ENCODE data around the gene OSER1. TPM values are rescaled to one million over a fixed set of nuclear protein-coding genes. Genes with fewer than 3 reads are reported as not detected.
A peak's percentile ranks its signal among the peaks of the same experiment; 100 is the strongest.
"Not testable (repeated sequence)": the region's sequence is repeated elsewhere in the genome, so short reads cannot be mapped to it uniquely, and the experiment has no call there.

OSER1 gene
- 39.2 and 39.8 TPM in 2 replicates for total RNA-seq (2014; rRNA removed; shearing (Covaris generic))

GRCh38 chr20:44210406-44211176 lies at the start of gene OSER1:
Gene OSER1, minus strand, starts transcription at chr20:44210771. Its CDS starts 3,814 bp downstream, at chr20:44206957.
- in situ Hi-C loops (cut with HindIII; ENCODE audit: low sequenced_read_pairs), result no loop called here
- DNase-seq (ENCODE audit: low spot score), result peak; percentile 99

DNA sequence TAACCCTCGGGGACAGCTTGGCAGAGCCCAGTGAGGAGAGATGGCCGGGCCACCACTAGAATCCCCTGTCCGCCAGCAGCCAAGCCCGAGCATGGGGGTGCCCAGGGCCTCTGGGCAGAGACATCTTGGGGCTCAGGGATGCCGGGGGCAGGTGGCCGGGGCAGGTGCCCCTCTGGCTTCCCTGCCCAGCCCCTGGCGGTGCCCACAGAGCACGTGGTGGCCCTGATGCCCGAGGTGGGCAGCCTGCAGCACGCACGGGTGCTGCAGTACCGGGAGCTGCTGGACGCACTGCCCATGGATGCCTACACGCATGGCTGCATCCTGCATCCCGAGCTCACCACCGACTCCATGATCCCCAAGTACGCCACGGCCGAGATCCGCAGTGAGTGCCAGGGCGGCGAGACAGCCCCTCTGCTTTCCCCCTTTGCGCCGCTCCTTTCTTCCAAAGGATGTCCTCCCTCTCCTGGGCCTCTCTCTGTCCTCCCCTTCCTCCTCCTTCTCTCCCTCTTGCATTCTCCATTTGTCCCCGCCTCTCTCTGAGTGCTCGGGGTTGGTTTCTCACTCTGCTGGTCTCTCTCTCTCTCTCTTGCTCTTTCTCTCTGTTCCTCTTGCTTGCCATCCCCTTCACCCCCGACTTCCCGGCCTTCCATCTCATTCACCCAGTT lies 47.8 kb upstream of the OSER1 start:
- no peak for DNase-seq (ENCODE audit: low spot score)
- in situ Hi-C loops (cut with HindIII; ENCODE audit: low sequenced_read_pairs), result no loop called here

DNA sequence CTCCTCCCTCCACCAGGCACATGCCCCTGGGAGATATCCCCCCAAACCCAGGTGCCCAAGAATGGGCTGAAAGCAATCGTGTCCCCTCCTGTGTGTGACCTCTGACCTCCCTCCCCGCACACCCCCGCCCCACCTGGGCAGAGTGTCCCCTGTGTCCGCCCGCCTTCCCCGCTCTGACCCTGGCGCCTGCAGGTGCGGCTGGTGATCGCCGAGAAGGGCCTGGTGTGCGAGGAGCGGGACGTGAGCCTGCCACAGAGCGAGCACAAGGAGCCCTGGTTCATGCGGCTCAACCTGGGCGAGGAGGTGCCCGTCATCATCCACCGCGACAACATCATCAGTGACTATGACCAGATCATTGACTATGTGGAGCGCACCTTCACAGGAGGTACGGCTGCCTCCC lies 46.4 kb upstream of the OSER1 start:
- in situ Hi-C loops (cut with HindIII; ENCODE audit: low sequenced_read_pairs), result no loop called here
- no peak for DNase-seq (ENCODE audit: low spot score)

DNA sequence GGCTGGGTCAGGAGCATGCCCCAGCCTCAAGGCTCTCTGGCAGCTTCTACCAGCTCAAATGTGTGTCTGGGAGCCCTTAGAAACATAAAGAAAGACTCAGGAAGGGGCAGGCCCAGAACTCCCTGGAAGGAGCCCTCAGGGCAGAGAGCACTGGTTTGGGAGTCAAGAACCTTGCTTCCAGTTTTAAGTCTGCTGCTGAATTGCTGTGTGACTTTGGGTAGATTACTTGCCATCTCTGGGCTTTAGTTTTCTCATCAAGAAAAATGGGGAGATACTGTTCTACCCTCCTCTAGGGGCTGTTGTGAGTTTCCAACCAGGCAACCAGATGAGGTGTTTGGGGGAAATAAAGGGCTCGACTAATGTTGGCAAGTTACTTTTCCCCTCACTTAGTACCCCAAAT lies 45.4 kb upstream of the OSER1 start:
- in situ Hi-C loops (cut with HindIII; ENCODE audit: low sequenced_read_pairs), result no loop called here
- no peak for DNase-seq (ENCODE audit: low spot score)

DNA sequence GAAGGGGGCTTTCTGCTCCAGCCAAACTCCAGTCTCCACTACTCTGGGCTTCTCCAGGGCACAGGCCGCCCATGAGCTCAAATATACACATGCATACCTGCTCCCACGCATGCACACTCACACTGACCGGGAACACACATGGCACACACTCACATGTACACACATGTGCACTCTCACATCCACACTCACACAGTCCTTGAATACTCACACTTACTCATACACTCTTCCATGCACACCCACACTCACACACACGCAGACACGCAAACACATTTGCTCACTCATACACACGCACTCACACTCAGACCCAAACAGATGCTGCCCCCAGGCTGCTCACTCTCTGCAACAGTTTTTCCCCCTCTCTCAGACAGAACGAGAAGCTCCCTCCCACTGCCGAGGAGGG lies 43.5 kb upstream of the OSER1 start:
- in situ Hi-C loops (cut with HindIII; ENCODE audit: low sequenced_read_pairs), result no loop called here
- DNase-seq (ENCODE audit: low spot score), result no peak

DNA sequence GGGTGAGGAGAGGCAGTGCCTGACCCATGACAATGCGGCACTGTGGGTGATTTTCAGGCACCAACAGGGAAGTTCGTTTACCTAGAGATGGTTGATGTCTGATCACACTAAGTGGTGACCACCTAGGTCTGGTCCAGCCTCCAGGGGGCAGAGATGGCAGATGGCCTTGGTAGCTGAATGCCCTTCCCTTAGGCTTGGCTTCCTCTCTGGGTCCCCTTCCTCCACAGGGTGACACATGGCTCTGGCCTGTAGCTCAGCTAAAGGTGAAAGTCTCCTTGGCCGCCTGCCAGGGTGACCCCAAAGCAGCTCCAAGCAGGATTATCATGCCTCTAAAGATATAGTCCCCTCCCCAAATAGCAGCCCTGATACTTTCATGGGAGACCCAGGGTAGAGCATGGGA lies 43.0 kb upstream of the OSER1 start:
- DNase-seq (ENCODE audit: low spot score), result no peak
- in situ Hi-C loops (cut with HindIII; ENCODE audit: low sequenced_read_pairs), result no loop called here

DNA sequence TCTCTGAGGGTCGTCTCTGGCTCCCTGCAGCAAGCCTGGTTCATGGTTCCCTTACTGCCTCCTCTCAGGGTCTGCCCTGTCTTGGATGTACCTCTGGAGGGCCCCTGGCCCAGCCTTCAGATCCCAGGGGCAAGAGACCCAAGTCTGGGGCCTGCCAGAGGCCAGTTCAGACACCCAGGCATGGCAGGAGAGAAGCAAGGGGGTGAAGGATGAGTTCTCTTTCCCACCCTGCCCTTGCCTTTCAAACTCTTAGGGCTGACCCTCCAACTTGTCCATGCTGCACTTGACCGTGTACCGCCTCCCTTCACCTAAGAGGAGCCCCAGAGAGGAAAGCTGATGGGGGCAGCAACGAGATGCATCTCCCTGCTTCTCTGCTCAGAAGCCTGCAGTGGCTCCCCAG lies 40.7 kb upstream of the OSER1 start:
- no peak for DNase-seq (ENCODE audit: low spot score)
- in situ Hi-C loops (cut with HindIII; ENCODE audit: low sequenced_read_pairs), result no loop called here

DNA sequence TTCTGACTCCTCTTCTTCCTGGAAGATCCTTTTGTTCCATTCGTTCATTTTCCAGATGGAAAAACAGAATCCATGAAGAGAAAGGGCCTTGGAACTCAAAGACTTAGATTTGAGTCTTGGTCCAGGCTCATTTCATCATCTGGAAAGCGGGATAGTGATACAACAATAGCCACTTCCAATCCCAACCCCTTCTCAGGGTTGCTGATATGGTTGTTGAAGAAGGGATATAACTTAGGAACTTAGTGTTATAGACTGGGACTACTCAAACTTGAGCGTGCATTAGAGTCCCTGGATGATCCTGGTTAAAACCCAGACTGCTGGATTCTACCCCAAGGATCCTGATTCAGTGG lies 37.8 kb upstream of the OSER1 start:
- DNase-seq (ENCODE audit: low spot score), result no peak

DNA sequence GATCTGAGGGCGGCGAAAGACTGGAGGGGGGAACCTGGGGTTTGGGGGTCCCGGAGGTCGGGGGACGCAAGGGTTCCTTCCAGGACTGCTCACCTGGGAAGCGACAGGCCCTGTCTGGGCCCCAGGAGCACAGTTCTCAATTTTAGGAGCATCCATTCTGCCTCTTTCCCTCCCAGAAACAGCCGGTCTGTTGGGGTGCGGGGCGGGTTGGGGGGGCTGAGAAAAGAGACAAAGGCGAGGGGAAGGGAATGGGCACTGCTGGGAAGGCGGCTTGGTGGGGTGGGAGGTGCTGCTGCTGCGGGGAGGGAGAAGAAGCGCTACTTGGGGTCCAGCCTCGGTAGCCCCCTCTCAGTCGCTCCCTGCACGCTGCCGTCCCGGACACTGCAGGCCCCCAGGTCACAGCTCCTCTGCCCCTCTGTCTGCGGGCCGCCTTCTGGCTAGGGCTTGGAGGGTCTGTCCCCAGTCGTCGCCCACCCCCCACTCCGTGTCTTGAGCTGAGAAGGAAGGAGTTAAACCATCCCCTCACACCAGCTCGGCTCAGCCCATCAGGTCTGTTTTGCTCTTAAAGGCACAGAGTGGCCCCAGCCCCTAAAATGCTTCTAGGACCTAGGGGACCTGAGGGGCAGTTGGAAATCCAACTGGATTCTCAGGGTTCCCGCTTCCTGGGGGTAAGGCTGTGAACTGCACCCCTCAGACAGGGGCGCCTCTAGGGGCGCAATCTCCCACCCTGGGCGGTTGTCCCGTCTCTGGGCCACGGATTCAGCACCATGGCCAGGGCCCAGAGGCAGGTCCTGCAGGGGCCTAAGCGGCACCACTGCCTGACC lies 37.2 kb upstream of the OSER1 start:
- in situ Hi-C loops (cut with HindIII; ENCODE audit: low sequenced_read_pairs), result no loop called here
- peak; percentile 37 for DNase-seq (ENCODE audit: low spot score)

More for the DNA sequence above, 37.8 kb upstream of the OSER1 start:
- in situ Hi-C loops (cut with HindIII; ENCODE audit: low sequenced_read_pairs), result no loop called here

DNA sequence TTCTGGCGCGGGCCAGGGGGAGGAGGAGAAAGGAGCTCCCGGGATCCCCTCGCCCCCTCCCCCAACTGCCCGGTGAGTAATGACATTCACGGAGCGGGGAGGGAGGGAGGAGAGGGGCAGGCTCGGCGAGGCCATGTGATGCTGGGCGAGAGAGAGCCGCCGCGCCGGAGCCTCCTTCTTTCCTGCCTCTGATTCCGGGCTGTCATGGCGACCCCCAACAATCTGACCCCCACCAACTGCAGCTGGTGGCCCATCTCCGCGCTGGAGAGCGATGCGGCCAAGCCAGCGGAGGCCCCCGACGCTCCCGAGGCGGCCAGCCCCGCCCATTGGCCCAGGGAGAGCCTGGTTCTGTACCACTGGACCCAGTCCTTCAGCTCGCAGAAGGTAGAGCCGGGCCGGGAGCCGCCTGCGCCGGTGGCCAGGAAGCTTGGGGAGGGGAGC lies 36.6 kb upstream of the OSER1 start, which contains the start of gene GDAP1L1:
Gene GDAP1L1, plus strand, starts transcription at position 178 of the 441 bp plus-strand sequence. Its CDS starts 27 bp downstream, at position 205.
- DNase-seq (ENCODE audit: low spot score), result peak; percentile 73
- in situ Hi-C loops (cut with HindIII; ENCODE audit: low sequenced_read_pairs), result no loop called here

GRCh38 chr20:44245977-44246376 lies 35.4 kb upstream of the OSER1 start:
- DNase-seq (ENCODE audit: low spot score), result no peak
- in situ Hi-C loops (cut with HindIII; ENCODE audit: low sequenced_read_pairs), result no loop called here

GRCh38 chr20:44241796-44242195 lies 31.2 kb upstream of the OSER1 start:
- in situ Hi-C loops (cut with HindIII; ENCODE audit: low sequenced_read_pairs), result no loop called here
- no peak for DNase-seq (ENCODE audit: low spot score)

DNA sequence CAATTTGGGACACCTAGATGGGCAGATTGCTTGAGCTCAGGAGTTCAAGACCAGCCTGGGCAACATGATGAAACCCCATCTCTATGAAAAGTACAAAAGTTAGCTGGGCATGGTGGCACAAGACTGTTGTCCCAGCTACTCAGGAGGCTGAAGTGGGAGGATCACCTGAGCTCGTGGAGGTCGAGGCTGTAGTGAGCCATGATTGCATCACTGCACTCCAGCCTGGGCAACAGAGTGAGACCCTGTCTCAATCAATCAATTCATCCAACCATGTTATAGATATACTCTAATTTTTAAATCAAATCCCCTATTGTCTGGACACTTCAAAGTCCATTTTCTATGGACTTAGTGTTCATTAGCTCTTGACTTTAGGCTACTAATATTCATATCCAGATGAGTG lies 26.3 kb upstream of the OSER1 start:
- DNase-seq (ENCODE audit: low spot score); in situ Hi-C loops (cut with HindIII; ENCODE audit: low sequenced_read_pairs): not testable (repeated sequence)

DNA sequence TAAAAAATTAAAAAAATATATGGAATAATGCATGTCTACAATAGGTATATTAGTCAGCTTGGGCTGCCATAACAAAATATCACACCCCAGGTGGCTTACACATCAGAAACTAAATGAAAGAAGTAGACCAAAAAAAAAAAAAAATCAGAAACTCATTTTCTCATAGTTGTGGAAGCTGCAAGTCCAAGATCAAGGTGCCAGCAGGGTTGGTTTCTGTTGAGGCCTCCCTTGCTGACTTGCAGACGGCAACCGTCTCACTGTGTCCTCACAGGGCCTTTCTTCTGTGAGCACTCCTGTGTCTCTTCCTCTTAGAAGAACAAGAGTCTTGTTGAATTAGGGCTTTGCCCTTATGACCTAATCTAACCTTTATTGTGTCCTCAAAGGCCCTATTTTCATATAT lies 25.1 kb upstream of the OSER1 start:
- no peak for DNase-seq (ENCODE audit: low spot score)
- in situ Hi-C loops (cut with HindIII; ENCODE audit: low sequenced_read_pairs), result no loop called here

GRCh38 chr20:44234566-44235317 lies 24.2 kb upstream of the OSER1 start:
- no peak for DNase-seq (ENCODE audit: low spot score)
- in situ Hi-C loops (cut with HindIII; ENCODE audit: low sequenced_read_pairs), result no loop called here

- DNase-seq (ENCODE audit: low spot score), result no peak
These were observed 23.0 kb upstream of the OSER1 start for GRCh38 chr20:44233436-44234016.

GRCh38 chr20:44232469-44232856 lies 21.9 kb upstream of the OSER1 start:
- in situ Hi-C loops (cut with HindIII; ENCODE audit: low sequenced_read_pairs); DNase-seq (ENCODE audit: low spot score): not testable (repeated sequence)

More at GRCh38 chr20:44233436-44234016, 23.0 kb upstream of the OSER1 start:
- in situ Hi-C loops (cut with HindIII; ENCODE audit: low sequenced_read_pairs), result no loop called here

- DNase-seq (ENCODE audit: low spot score), result peak; percentile 21
- in situ Hi-C loops (cut with HindIII; ENCODE audit: low sequenced_read_pairs), result no loop called here
These were observed 21.3 kb upstream of the OSER1 start for GRCh38 chr20:44231713-44232468.
